ENCODE results near the gene WDR33. TPM values are rescaled to one million over a fixed set of nuclear protein-coding genes. Genes with fewer than 3 reads are reported as not detected.
A peak's percentile ranks its signal among the peaks of the same experiment; 100 is the strongest.
"Not testable (repeated sequence)": the region's sequence is repeated elsewhere in the genome, so short reads cannot be mapped to it uniquely, and the experiment has no call there.

The WDR33 gene
- total RNA-seq, 1 experiment from 2014 or later, result 47.6 TPM

DNA sequence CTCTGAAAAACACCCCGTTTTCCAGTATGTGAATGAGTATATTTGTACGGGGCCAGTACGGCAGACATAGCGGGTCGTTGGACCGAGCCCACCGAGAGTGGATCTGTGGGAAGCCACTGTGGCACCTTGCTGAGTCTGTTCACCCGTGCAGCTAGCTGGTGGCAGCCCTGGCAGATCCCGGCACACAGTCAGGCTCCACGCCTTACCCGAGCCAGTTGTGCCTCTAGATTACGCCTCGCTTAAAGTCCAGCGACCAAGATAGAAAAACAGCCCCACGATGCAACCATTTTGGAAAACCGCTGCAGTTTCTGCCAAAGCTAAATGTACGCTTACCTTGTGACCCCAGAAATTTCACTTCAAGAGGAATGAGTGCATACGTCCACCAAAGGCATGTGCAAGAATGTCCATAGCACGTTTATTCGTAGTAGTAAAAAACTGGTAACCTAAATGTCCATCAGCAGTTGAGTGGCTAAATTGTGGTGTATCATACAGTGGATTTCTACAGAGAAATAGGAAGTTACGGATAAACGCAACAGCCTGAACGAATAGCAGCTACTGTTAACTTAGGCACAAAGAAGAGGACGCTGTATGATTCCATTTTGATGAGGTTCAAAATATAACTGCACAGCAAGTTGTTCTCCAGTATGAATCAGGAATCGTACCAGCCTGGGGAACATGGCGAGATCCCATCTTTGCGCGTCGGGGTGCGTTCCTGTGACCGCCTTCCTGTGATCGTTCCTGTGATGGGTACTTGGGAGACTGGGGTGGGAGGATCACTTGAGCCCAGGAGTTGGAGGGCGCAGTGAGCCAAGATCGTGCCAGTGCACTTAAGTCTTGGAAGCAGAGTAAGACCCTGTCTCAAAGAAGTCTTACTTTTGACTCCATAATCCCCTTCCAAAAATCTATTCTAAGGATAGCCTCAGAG lies 688 bp upstream of the WDR33 start:
- DNase-seq (ENCODE audit: low spot score), result no peak
- in situ Hi-C loops (cut with HindIII; ENCODE audit: low sequenced_read_pairs), result no loop called here

DNA sequence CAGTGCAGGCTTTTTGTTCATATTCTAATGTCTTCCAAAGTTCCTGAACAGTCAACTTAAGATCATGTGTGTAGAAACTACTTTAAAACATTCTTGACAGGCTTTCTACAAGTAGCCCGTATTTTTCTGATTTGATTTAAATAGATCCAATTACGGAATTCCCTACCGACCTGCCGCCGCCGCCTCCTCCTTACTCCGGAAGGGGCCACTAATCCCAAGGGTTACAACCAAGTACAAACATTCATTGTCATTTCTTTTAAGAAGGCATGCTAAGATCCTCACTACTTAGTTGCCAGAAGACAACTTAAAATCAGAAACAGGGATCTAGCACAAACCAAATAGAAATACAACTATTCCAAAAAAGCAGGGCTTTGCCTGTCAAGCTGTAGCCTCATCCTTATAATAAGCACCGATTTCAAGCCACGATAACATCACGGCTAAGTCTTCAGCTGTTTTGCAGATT lies 784 bp downstream of the WDR33 start:
- in situ Hi-C loops (cut with HindIII; ENCODE audit: low sequenced_read_pairs), result no loop called here
- DNase-seq (ENCODE audit: low spot score), result no peak

DNA sequence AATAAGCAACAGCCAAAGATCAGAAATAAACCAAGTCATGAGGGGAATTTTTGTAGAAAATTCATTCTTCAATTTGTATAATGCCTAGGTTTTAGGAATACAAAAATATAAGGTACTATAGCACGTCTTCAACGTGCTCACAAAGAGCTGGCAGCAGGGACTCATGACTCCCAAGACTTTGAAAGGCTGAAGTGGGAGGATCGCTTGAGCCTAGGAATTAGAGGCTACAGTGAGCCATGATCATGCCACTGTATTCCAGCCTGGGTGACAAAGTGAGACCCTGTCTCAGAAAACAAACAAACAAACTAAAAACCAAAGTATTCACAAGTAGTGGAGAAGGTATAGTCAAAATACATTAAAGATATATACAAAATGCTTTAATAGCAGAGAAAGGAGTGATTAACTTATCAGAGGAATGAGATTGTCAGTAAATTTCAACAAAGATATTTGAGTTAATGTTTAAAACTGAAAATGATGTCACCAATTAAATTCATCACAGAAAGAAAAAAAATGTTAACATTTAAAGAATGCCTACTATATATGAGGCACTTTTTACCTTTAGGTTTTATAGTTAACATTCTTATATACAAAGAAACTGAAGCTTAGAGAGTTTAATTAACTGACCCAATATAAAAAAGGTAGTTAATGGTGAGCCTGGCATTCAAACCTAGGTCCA lies 3.2 kb downstream of the WDR33 start:
- in situ Hi-C loops (cut with HindIII; ENCODE audit: low sequenced_read_pairs), result no loop called here
- no peak for DNase-seq (ENCODE audit: low spot score)

DNA sequence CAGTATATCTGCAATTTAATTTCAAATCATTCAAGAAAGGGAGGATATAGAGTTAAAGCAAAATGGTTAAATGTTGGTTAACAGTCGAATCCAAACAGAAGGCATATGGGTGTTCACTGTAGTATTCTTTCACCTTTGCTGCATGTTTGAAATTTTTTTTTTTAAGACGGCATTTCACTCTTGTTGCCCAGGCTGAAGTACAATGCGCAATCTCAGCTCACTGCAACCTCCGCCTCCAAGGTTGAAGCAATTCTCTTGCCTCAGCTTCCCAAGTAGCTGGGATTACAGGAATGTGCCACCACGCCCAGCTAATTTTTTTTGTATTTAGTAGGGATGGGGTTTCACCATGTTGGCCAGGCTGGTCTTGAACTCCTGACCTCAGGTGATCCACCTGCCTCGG lies 4.1 kb downstream of the WDR33 start:
- in situ Hi-C loops (cut with HindIII; ENCODE audit: low sequenced_read_pairs); DNase-seq (ENCODE audit: low spot score): not testable (repeated sequence)

DNA sequence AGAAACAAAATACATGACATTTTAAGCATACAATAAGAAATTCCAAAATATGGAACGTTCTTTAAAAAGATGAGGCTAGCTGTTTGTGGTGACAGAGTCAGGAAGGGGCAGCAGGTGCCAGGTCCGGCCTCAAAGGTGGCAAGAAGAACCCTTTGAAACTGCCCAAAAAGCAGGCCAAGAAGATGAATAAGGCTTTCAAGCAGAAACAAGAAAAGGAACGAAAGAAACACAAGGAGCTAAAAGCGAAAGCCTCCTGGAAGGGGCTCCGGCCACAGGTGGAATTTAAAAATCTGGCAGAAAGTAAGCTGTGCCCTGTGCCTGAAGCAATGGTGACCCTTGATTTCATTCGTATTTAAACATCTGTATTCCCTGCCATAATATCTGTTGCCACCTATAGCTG lies 5.5 kb downstream of the WDR33 start:
- peak; percentile 15 for DNase-seq (ENCODE audit: low spot score)
- in situ Hi-C loops (cut with HindIII; ENCODE audit: low sequenced_read_pairs), result no loop called here

DNA sequence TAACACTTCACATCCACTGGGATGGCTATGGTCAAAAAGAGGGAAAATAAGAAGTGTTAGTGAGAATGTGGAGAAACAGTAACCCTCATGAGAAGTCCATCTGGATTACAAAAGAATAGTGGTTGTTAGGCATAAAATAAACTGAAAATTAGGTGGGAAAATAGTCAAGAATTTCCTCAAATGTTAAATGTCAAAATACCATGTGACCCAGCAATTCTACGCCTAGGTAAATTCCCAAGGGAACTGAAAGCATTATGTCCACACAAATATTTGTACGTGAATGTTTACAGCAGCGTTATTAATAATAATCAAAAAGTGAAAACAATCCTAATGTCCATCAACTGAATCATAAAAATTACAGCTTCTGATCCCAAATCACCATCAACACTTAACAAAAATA lies 11.0 kb downstream of the WDR33 start:
- no peak for DNase-seq (ENCODE audit: low spot score)
- in situ Hi-C loops (cut with HindIII; ENCODE audit: low sequenced_read_pairs), result no loop called here

DNA sequence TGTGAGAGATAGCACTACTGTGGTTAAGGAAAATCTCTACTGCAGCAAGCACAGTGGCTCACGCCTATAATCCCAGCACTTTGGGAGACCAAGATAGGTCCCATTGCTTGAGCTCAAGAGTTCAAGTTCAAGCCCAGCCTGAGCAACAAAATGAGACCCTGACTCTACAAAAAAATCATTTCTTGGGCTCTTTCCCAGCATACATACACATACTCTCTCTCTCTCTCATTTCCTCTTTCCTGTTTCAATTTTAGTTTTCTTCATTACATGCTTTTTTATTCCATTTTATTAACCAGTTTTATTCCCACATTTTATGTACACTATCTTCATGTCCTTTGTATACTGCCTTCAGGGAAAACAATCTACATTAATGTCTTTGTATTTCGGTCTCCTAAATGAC lies 14.6 kb downstream of the WDR33 start:
- no peak for DNase-seq (ENCODE audit: low spot score)

DNA sequence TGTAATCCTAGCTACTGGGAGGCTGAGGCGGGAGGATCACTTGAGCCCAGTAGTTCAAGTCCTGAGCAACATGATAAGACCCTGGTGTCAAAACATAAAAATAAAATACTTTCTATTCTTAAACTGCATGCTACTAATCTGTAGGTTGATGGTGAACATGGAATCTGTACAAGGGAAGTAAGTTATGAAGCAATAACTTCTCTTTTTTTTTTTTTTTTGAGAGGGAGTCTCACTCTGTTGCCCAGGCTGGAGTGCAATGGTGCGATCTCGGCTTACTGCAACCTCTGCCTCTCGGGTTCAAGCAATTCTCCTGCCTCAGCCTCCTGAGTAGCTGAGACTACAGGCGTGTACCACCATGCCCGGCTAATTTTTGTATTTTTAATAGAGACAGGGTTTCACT lies 16.1 kb downstream of the WDR33 start:
- in situ Hi-C loops (cut with HindIII; ENCODE audit: low sequenced_read_pairs), result not testable (repeated sequence)

More for the DNA sequence above, 14.6 kb downstream of the WDR33 start:
- in situ Hi-C loops (cut with HindIII; ENCODE audit: low sequenced_read_pairs), result no loop called here

DNA sequence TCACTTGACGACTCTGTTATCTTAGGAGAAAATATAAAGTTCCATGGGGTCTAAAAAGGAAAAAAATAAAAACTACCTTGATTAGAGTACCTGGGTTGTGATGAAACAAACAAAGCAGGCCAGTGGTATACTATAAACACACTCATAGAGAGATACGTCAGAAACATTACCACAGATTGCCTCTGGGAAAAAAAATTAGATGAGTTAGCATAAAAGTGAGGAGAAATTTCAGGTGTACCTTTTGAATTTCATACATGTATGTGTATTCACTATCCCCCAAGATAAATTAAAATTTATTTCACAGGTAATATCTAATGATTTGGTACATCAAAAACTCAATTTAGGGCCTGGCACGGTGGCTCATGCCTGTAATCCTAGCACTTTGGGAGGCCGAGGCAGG lies 18.2 kb downstream of the WDR33 start:
- no peak for DNase-seq (ENCODE audit: low spot score)
- in situ Hi-C loops (cut with HindIII; ENCODE audit: low sequenced_read_pairs), result no loop called here

More for the DNA sequence above, 16.1 kb downstream of the WDR33 start:
- DNase-seq (ENCODE audit: low spot score), result not testable (repeated sequence)

DNA sequence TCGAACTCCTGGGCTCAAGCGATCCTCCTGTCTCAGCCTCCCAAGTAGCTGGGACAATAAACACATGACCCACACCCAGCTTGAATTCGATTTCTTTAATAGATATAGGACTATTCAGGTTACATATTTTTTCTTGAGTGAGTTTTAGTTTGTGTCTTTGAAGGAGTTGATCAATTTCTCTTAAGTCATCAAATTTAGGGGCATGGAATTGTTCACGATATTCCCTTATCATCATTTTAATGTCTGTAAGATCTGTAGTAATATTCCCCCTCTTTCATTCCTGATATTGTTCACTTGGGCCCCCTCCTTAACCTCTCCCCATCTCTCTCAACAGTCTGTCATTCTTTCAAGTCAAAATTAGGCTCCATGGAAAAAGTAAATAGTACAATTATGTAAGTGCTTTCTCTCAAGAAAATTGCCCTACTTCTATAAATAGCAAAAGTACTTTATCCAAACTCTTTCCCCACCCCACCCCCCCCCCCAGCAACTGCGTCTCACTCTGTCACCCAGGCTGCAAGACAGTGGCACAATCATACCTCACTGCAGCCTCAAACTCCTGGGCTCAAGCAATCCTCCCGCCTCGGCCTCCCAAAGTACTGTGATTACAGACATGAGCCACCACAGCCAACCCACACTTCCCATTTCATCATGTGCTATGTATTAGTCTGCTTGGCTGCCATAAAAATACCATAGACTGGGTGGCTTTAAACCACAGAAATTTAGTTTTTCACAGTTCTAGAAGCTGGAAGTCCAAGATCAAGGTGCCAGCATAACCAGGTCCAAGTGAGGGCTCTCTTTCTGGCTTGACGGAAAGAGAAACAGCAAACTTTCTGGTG lies 20.1 kb downstream of the WDR33 start:
- in situ Hi-C loops (cut with HindIII; ENCODE audit: low sequenced_read_pairs), result no loop called here
- no peak for DNase-seq (ENCODE audit: low spot score)

DNA sequence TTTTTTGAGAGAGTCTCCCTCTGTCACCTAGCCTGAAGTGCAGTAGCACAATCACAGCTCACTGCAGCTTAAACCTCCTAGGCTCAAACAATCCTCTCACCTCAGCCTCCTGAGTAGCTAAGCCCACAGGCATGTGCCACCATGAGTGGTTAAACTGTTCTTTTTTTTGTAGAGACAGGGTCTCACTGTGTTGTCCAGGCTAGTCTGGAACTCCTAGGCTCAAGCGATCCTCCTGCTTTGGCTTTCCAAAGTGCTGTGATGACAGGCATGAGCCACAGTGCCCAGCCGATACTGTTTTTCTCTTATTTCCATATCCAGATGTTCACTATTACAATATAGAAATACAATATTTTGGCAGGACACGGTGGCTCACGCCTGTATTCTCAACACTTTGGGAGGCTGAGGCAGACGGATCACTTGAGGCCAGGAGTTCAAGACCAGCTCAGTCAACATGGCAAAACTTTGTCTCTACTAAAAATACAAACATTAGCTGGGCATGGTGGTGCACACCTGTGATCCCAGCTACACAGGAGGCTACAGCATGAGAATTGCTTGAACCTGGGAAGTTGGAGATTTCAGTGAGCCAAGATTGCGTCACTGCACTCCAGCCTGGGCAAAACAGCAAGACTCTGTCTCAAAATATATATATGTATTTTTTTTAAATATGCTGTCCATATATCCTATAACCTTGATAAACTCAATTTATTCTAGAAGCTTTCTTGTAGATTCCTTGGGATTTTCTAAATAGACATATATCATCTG lies 24.7 kb downstream of the WDR33 start:
- in situ Hi-C loops (cut with HindIII; ENCODE audit: low sequenced_read_pairs), result no loop called here
- no peak for DNase-seq (ENCODE audit: low spot score)

DNA sequence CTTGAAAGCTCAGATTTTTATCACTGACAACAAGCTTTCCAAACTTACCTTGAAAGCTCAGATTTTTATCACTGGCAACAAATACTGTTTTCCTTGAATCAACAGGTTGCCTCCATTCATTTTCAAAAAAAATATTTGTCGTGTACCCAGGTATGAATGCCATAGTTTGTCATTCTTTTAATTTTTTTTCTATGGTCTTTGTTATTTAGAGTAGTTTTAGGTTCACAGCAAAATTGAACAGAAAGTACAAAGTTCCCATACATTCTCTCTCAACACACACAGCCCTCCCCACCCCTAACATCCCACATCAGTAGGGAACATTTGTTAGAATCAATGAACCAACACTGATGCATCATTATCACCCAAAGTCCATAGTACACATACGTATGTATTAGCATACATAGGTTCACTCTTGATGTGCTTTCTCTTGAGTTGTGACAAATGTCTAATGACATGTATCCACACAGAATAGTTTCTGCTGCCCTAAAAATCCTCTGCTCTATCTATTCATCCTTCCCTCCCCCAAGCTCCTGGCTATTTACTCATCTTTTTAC lies 25.9 kb downstream of the WDR33 start:
- DNase-seq (ENCODE audit: low spot score), result no peak
- in situ Hi-C loops (cut with HindIII; ENCODE audit: low sequenced_read_pairs), result no loop called here

DNA sequence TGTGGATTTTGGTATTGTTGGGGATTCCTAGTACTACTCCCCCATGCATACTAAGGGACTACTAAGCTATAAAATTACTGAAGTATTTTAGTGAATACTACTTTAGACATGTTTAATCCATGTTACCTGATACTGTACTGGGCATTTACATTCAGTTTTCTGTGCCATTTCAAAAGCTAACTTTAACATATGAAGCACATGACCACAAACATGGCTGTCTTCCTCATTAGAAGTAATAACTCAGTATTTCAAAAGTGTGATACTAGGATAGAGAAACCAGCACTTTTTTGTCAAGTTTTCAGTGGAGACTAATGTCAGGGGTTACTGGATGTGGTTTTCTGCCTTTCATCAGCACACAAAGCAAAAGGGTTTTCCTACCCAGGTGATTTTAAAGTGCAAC lies 27.9 kb downstream of the WDR33 start:
- DNase-seq (ENCODE audit: low spot score), result no peak
- in situ Hi-C loops (cut with HindIII; ENCODE audit: low sequenced_read_pairs), result no loop called here

DNA sequence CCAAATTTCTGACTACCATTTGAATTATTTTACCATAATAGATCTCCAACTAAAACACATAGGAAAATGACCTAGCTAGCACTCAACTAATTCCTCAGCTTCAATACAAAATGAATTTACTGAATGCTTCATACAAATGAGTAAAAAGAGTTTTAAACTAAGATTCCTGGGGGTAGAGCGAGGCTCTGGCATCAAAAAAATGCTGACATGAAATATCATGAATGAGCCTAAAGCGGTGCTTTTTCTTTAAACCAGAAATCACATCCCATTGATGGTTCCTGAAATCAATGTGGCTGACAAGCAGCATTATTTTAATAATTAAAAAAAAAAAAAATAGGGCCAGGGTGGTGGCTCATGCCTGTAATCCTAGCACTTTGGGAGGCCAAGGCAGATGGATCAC lies 32.1 kb downstream of the WDR33 start:
- DNase-seq (ENCODE audit: low spot score), result no peak
- in situ Hi-C loops (cut with HindIII; ENCODE audit: low sequenced_read_pairs), result no loop called here

DNA sequence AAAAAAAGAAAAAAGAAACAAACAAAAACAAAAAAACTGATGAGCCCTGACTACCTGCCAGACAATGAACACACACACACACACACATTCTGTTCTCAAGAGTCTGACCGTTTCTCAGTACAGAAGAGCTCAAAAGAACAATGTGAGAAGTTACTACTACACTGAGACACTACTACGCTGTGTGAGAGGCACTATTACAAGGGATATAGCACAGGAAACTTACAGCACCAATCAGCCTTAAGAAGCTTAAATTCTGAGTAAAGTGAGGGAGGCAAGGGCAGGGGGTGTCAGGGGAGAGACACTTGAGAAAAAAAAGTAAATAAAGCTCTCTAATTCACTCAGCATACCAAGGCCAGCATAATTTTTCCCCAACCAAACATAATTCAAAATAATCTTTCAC lies 32.5 kb downstream of the WDR33 start:
- in situ Hi-C loops (cut with HindIII; ENCODE audit: low sequenced_read_pairs), result no loop called here
- no peak for DNase-seq (ENCODE audit: low spot score)

DNA sequence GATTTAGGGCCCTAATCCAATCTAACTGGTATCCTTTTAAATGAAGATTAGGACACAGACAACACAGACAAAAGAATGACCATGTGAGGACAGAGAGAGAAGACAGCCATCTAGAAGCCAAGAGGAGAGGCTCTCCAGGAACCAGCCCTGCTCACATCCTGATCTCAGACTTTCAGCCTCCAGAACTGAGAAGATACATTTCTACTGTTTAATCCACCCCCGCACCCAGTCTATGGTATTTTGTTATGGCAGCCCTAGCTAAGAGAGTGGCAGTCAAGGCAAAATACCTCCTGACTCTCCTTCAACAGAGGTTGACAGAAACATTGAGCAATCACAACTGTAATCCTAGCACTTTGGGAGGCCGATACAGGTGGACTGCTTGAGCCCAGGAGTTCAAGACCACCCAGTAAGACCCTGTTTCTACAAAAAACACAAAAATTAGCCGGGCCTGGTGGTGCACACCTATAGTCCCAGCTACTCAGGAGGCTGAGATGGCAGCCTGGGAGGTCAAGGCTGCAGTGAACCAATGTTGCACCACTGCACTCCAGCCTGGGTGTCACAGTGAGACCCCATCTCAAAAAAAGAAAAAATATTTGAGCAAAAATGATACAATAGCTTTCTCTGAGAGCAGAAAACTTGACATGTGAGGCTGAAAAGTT lies 34.7 kb downstream of the WDR33 start:
- in situ Hi-C loops (cut with HindIII; ENCODE audit: low sequenced_read_pairs), result no loop called here
- no peak for DNase-seq (ENCODE audit: low spot score)

DNA sequence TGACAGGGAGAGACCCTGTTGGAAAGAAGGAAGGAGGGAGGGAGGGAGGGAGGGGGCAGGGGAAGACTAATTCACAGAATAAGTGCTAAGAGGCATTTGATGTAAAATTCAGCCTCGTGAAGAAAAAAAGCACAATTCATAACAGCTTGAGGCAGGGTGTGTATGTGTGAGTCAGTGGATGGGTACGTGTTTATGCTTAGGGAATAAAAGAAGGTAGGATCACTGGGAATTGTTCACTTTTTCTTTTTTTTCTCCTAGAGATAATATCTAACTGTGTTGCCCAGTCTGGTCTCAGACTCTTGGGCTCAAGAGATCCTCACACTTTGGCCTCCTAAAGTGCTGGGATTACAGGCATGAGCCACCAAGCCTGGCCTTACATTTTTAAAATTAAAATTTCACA lies 39.2 kb downstream of the WDR33 start:
- in situ Hi-C loops (cut with HindIII; ENCODE audit: low sequenced_read_pairs), result no loop called here
- DNase-seq (ENCODE audit: low spot score), result no peak
